AG08395 (cell line): Measurements from ENCODE around the gene PRR35.

Source experiments
- DNase-seq: peaks from one replicate; pipeline ENCODE4 v3.0.0; 2012; ENCODE audit warnings: mixed read lengths, low spot score

Gene PRR35

DNA sequence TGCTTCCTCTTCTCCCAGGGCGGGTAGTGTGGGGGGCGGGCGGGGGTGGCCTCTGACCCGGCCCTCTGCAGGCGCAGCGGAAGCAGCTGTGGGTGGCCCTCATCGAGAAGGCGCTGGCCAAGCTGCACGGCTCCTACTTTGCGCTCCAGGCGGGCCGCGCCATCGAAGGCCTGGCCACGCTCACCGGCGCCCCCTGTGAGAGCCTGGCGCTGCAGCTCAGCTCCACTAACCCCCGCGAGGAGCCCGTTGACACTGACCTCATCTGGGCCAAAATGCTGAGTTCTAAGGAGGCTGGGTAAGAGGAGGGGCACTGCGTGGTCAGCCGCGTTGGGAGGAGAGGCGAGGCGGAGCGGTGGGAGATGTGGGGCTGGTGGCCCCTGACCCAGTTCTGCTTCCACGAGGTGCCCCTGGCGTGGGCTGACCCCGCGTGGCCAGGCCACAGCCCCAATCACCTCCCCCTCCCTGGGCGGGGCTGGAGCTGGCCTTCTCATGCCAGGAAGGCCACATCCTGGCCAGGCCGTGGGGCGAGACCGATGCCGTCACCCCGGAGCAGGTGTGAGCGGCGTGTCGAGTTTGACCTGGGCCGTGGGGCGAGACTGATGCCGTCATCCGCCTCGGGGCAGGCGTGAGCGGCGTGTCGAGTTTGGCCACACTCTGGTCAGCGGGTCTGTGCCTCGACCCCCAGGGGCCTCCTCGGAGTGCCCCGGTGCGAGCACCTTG lies 10.5 kb upstream of the PRR35 start:
- no peak for DNase-seq

DNA sequence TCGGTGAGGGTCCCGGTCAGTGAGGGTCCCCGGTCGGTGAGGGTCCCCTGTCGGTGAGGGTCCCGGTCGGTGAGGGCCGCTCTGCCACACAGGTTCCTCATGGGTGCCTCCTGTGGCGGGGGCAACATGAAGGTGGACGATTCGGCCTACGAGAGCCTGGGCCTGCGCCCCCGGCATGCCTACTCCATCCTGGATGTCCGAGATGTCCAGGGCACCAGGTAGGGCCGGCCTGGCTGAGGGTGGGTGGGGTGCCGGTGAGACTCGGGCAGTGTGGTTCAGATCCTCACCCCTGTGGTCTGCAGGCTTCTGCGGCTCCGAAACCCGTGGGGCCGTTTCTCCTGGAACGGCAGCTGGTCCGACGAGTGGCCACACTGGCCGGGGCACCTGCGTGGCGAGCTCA lies 9.0 kb upstream of the PRR35 start:
- DNase-seq = no peak

DNA sequence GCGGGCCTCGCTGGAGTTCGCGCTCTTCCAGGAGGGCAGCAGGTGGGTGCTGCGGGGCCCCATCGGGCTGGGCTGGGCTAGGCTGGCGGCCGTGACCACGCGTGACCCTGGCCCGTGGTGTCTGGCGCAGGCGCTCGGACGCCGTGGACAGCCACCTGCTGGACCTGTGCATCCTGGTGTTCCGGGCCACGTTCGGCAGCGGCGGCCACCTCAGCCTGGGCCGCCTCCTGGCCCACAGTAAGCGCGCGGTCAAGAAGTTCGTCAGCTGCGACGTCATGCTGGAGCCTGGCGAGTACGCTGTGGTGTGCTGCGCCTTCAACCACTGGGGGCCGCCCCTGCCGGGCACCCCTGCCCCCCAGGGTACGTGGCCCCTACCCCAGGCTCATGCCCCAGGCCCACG lies 8.0 kb upstream of the PRR35 start:
- DNase-seq = no peak

DNA sequence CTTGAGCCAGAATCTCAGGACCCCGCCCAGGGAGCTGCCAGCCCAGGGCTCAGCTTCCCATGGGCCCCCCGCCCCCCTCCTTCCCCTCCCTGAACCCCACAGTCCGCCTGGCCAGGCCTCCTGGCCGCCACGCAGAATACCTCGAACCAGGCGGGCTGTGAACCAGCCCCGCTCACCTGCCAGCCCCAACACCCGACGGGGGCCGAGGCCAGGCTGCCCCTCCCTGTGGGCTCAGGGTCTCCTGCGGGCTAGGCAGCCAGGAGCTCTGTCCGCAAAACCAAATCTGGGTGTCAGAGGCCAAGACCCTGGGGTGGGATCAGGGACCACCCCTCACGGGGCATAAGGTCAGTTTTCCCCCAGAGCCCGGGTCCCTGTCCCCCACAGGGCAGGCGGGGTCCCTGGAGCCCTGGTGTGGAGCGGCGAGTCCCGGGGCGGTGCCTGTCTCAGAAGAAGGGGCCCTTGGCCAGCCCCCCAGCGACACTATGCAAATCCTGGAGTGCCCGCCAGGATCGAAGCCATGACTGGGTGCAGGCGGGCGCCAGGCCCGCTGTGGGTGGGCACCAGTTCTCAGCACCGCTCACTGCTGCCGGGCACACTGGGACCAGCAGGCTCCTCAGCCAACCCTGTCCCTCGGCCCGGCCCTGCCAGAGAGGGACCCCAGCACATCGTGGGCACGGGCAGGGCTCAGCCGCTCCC lies 6.4 kb upstream of the PRR35 start:
- DNase-seq = no peak

DNA sequence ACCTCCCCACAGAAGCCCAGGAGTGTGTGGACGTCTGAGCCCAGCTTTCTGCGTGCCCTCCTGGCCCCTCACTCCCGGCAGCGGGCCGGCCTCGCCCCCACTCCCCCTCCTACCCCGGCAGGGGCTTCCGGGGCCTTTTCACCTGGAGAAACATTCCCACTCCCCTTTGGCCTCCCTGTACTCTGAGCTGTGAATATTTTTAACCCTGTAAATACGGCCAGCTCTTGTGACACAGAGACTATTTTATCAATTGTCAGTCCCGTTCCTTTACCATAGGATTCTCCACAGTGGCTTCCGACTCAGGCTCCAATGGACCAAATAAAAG lies 5.9 kb upstream of the PRR35 start:
- no peak for DNase-seq

DNA sequence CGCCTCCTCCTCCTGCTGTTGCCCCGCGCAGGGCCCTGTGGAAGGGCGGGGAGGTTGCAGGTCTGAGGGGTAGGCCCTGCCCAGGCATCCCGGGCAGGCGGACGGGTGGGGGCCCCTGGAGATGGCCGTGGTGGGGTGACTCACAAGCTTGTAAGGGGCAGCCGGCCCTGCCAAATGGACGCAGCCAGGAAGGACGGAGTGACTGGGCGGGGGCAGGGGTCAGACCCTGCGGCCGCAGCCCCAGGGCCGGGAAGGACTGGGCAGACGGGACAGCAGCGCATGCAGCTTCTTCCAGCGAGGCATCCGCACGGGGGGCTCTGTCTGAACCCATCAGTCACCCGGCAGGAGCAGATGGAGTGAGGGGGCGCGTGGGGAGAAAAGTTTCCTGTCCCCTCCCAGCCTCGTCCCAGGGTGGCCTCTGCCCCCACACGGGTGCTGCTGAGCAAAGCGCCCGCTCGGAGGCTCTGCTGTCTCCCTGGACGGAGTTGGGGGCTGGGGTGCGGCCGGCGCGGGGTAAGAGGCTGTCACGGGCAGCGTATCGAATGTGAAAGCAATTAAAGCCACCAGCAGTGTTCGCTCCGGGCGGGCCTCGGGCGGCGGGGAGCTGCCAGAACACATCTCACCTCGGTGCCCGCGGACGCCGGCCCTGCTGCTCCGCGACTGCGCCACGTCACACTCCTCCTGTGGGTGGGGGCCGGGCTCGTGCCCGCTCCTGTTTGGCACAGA lies 5.4 kb upstream of the PRR35 start:
- DNase-seq = peak; percentile 70

DNA sequence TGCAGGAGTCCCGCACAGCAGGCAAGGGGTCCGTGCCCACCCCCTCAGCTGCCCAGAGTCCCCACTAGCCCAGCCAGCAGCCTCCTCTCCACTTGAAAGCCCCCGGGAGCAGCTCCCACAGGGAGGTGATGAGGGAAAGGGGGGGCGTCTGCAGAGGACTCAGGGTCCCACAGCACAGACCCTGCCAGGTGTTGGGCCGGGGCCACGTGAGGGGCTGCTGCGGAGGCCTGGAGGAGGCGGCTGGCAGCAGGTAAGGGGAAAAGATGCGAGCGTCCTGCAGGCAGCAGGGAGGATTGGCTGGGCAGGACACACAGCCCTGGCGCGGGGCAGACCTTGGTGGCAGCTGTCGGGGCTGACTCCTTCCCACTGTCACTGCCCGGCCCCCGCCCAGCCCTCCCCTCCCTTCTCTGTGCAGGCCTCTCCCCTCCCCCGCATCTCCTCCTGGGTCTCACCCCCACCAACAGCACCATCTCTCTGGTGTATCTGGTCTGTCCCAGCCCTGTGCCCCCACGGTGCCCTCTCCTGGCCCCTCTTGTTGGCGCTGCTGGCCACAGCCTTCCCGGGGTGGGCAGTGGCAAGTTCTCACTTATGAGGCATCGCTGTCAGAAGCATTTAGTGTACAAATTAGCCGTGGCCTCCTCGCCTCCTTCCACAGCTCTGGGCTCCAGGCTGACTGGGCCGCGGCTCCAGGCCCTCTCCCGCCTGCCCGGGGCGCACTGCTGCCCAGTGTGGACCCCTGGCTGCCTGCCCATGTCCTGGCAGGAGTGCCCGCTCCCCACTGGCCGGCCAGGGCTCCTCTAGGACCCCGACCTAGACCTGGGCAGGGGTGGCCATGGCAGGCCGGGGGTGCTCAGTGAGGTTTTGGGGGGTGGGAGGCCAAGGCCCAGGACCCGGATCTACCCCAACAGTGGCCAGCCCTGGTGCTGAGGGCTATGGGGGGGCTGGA lies 4.4 kb upstream of the PRR35 start:
- no peak for DNase-seq

DNA sequence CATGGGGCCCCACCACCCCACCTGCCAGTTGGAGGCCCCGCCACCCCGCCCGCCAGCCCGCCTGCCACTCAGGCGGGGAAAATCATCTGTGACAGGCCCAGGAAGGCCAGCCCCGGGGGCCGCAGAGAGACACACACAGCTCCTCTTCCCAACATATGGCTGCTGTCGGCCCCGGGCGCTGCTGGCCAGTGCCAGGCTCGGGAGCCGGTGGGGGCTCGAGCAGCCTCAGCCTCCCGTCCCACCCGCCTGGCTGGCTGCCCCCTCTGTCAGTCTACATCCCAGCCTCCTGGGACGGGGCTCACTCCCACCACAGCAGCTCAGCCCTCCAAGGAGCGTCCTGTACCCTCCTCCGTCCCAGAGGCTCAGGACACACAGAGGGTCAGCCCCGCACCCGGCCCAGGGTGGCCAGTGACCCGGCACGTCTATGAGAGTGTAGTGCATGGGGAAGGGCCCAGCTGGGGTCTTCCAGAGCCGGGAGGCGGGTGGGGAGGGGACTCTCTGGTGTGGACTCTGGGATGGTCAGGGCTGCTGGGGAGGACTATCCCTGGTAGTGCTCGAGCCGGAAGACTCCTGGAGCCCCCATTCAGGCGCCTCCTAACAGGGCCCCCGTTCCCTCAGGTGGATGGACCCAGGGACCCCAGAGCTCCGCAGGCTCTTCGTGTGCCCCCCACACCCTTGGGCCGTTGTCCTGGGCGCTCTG lies 3.6 kb upstream of the PRR35 start:
- DNase-seq = no peak

DNA sequence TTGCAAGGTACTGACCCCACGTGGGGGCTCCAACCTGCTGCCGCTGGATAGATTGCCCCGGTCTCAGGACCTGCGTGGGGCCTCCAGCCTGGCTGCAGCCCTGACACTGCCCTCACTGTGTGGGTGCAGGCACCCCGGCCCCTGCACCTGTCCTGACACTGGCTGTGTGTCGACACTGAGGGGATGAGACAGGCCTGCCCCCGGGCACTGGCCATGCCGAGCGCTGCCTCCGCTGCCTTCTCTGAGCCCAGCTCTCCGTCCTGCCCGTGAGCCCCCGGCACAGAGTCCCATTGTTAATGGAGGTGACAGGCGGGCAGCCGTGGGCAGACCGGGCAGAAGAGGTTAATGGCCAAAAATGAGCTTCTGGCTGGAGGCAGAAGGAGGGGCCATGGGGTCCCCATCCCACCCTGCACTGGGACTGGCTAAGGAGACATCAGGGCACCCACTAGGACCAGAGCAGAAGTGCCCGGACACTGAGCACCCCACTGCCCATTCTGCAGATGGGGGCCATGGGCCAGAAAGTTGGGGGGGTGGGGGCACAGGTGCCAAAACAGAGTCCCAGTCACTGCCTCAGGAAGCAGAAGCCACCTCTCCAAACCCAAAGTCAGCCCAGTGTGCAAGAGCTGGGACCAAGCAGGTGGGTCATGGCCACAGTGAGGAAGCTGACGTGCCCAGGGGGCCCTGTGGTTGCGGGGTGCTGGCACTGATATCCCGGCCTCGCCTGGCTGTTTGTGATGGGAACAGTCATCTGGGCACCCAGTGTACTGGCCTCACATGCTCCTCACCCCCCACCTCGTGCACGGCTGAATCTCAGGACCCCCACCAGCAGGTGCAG lies 2.5 kb upstream of the PRR35 start:
- no peak for DNase-seq

DNA sequence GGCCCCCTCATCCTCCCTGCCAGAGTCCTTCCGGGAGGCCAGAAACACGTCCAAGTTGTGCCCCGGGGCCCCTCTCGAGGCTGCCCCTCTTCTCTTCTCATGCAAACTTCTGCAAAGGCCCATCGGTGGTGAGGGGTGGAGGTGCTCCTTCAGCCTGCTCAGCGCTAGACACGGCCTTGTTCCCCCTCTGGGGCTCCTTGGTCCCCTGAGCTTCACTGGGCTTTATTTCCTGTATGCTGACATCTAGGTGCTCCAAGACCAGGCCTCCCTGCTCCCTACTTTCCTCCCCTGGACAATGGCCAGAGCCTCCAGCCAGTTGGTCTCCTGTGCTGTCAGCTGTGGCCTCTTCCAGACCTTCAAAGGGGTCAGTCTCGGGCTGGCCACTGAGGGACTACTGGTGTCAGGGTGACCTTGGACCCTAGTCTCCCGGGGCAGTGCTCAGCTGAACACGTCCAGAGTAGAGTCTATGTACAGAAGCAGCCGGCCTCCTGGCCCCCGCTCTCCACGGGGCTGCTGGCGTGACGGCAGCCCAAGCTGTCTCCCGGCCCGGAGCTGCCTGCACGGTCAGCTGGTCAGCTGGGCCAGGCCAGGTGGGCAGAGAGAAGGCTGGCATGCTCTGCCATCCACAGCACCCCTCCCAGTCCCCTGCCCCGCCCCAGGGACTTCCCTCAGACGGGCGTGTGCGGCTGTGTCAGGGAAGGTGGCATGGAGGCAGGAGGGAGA lies 1.7 kb upstream of the PRR35 start:
- DNase-seq = no peak

DNA sequence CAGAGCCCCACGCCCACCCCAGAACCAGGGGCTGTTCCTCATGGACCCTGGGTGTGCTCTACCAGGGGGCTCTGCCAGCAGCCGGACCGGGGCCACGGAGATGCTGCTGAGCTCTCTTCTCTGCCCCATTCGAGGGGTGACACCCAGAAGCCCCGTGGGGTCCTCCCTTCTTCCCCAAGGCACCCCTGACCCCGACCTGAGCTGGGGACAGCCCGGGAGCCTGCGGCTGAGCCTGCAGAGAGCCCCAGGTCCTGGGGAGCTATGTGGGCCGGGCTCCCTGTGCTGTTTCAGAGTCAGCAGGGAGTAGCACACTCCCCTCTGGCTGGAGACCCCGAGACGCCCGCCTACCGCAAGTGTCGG lies 1.2 kb upstream of the PRR35 start:
- no peak for DNase-seq

DNA sequence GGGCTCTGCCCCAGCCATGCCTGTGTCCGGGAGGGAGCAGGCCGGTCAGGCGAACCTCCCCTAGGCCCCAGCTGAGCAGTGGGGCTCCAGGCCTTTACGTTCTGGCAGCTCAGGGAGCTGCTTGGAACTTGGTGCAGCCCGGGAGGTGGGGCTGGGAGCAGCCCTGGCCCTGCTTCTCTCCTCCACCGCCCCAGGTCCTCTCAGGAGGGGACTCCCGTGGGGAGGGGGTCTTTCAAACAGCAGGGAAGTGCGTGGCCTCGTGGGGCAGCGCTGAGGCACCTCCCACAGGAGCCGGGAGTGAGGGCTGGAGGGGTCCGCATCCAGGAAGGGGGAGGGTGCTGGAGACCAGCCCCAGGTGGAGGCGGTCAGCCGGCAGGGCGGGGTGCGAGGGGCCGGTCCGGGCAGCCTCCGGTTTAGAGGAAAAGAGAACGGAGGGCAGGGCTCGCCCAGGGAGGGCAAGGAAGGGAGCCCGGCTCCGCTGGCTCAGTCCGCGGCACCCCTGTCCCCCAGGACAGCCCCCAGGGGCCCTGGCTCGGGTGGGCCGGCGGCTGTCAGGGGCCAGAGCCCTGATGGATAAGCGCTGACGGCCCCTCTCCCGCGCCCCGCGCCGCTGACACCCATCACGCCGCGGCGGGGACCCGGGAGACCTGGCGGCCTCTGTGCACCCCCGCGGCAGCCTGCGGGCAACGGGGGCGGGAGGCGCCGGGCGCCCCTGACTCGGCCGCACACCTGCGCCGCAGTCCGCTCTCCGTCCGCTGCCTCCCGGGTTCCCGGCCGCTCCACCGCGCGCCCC lies 587 bp upstream of the PRR35 start:
- no peak for DNase-seq

DNA sequence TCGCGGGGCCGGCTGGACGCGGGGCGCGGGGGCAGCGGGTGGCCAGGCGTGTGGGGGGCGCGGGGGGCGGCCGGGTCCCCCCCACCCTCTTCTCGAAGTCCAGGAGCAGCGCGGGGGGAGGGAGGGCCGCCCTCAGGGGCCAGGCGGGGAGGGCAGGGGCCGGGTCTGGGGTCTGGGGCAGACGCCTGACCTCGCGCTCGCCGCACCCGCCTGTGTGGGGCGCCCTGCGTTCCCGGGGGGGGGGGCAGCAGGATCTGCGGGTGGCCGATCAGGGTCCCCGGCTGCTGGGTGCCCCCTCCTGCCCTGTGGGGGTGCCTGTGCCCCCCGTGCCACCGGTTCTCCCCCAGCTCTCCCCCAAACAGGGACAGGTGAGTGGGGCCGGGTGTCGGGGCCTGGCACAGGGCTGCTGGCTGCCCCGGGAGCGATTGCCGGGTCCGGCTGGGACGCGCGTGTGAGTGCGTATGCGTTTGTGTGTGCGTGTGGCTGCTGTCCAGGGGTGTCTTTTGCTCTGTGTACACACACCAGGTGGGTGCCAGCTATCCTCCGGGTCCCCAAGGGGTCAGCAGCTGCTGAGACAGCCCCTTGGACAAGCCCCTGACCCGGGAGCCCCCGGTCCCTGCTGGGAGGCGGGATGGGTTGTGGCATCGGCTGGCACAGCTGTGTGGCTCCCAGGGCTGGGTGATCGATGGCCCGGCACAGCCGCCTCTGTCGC lies 663 bp downstream of the PRR35 start:
- DNase-seq = no peak

DNA sequence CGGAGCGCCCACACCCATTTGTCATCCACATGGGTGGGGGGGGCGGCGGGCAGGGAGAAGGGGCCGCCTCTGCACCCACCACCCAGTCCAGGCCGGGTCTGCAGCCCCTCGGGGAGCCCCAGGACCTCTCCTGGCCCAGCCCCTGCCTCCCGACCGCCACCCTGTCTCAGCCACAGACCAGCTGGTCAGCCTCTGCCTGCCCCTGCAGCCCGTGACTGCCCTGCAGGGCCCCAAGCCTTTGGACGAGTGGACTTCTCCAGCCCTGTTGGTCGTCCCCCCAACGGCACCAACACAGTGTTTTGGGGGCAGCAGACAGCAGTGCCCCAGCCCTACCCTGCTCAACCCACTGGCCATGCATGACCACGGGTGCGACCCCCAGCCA lies 1.2 kb downstream of the PRR35 start:
- DNase-seq = no peak

DNA sequence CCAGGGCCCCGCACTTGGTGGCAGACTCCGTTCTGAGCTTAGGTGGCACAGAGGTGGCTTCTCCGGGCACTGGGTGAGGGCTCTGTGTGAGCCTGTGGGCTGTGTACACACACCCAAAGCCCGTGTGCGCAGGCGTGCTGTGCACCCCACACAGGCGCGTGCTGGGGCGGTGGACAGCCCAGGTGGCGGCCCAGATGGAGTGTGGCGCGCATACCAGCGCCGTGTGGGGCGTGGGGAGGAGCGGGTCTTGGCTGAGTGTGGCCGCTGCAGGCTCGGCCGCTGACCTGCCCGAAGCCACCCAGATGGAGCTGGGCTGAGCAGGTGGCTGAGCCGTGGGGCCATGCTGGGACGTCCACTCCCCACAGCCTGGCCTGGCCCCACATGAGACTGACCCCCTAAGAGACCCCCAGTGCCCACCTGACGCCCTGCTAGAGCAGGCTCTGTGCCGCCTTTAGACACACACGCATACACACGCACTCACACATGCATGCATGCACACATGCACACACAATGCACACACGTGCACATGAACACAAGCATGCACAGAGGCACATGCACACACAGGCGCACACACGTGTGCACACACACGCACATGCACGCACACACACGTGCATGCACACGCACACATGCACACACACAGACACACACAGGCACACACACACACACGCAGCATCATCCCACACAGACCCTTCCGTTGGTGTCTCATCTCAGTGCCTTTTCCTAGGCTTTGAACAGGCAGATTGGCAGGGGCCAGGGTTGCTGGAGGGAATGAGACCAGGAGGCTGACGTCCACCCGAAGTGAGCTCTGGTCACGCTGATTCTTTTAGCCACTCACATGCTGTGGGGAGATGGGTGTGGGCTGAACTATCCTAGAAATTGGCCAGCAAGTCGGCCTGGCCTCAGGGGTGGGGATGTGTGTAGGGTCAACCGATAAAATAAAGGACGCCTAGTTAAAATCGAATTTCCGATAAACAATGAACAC lies 2.1 kb downstream of the PRR35 start:
- DNase-seq = no peak

DNA sequence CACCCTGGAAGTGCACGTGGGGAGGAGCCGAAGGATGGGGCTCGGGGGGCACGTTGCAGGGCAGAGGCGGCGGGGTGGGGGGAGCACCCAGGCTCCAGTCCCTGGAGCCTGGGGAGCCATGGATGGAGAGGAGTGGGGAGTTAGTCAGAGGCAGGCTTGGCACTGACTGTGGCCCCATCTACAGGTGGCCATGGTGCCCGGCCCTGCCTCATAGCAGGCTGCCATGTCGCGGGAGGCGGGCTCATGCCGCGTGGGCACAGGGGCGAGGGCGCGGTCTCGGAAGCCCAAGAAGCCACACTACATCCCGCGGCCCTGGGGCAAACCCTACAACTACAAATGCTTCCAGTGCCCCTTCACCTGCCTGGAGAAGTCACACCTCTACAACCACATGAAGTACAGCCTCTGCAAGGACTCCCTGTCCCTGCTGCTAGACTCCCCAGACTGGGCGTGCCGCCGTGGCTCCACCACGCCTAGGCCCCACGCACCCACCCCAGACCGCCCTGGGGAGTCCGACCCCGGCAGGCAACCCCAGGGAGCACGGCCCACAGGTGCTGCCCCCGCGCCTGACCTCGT lies 3.0 kb downstream of the PRR35 start:
- no peak for DNase-seq
